Tibial nerve (tissue), 4 donors: ENCODE measurements around the gene HTRA2. TPM values are rescaled to one million over a fixed set of nuclear protein-coding genes. Genes with fewer than 3 reads are reported as not detected.
"Not testable (repeated sequence)": the region's sequence is repeated elsewhere in the genome, so short reads cannot be mapped to it uniquely, and the experiment has no call there.

Source experiments
- DNase-seq, 2 donors: peaks; one replicate each; pipeline ENCODE4 v3.0.0-alpha.2; 2019; ENCODE audit warnings: low spot score in 2 of 2
- H3K27ac ChIP-seq, 4 donors: fragments of 200-600 bp; sonication (generic) in 3 of 4; one replicate each; pipeline ENCODE4 v1.5.1; 2017 to 2019; ENCODE audit warnings: mild to moderate bottlenecking in 1 of 4
- H3K27me3 ChIP-seq, 2 donors: fragments of 200-600 bp; sonication (generic) in 1 of 2; one replicate each; pipeline versions ENCODE4 v1.5.1 to v1.6.0; 2017 to 2019
- H3K36me3 ChIP-seq, 3 donors: fragments of 200-600 bp; sonication (generic); one replicate each; pipeline ENCODE4 v1.5.1; 2018 to 2019
- H3K4me1 ChIP-seq, 4 donors: fragments of 200-600 bp; sonication (generic) in 3 of 4; one replicate each; pipeline ENCODE4 v1.5.1; 2017 to 2019
- H3K4me3 ChIP-seq, 4 donors: fragments of 200-600 bp; sonication (generic) in 3 of 4; one replicate each; pipeline ENCODE4 v1.5.1; 2017 to 2019; ENCODE audit warnings: mild to moderate bottlenecking in 1 of 4, moderate library complexity in 1 of 4
- H3K9me3 ChIP-seq, 4 donors: fragments of 200-600 bp; sonication (generic) in 3 of 4; one replicate each; pipeline ENCODE4 v1.5.1; 2017 to 2019
- EP300 ChIP-seq, 2 donors: sonication (generic); formaldehyde crosslinking; IDR thresholded peaks; one replicate each; pipeline ENCODE4 v1.6.1; 2017; ENCODE audit warnings: antibody characterized with exemption in 2 of 2, mild to moderate bottlenecking in 1 of 2
- POLR2A ChIP-seq, 2 donors: fragments of 450-650 bp; IDR thresholded peaks; one replicate each; pipeline ENCODE4 v1.6.1; 2017; ENCODE audit warnings: antibody characterized with exemption in 2 of 2, mild to moderate bottlenecking in 2 of 2, moderate library complexity in 2 of 2
- WGBS, 2 donors: methylation state at CpG; one replicate each; pipeline ENCODE4 v1.1.5; 2018; 5-methylcytosine and 5-hydroxymethylcytosine counted together
- total RNA-seq, 4 donors: library from RNA; depleted of rRNA; stranded (reverse); fragments of >200 nt; gene quantifications; one replicate each; pipeline ENCODE4 v1.1.0, GENCODE V29; 2016
- TF ChIP-seq, protein P1 (sequence below), 5 experiments: fragments of 200-600 bp in 3 of 5; fragments of 450-650 bp in 2 of 5; sonication (generic) in 3 of 5; IDR thresholded peaks; one replicate each; pipeline ENCODE4 v1.5.1; 2016 to 2019; ENCODE audit warnings: antibody characterized with exemption in 5 of 5, mild to moderate bottlenecking in 3 of 5, moderate library complexity in 2 of 5

Gene HTRA2
- total RNA-seq, result 10 to 100 TPM; 37.8 to 45.3 (median 42.5) TPM

- Histone ChIP-seq H3K27ac (peak within 1 kb of the TSS; percentile 72 to 90 (median 84)), H3K36me3 (peaks cover 0 to 72% (median 12%) of the 10 kb centered on the region in 3 donors), H3K4me1 (peaks cover 0 to 34% (median 19%) of the 10 kb centered on the region in 4 donors), H3K4me3 (peak within 1 kb of the TSS; percentile 63 to 96 (median 77)), H3K9me3 (no peaks in the 10 kb centered on the region), H3K27me3 (no peaks in the 10 kb centered on the region)
- 0 to 2% methylated on average over 44 to 68 of the region's 87 CpGs for WGBS, 2 donors
- DNase-seq, result peak; percentile 94 to 95
- TF ChIP-seq, protein P1, sequence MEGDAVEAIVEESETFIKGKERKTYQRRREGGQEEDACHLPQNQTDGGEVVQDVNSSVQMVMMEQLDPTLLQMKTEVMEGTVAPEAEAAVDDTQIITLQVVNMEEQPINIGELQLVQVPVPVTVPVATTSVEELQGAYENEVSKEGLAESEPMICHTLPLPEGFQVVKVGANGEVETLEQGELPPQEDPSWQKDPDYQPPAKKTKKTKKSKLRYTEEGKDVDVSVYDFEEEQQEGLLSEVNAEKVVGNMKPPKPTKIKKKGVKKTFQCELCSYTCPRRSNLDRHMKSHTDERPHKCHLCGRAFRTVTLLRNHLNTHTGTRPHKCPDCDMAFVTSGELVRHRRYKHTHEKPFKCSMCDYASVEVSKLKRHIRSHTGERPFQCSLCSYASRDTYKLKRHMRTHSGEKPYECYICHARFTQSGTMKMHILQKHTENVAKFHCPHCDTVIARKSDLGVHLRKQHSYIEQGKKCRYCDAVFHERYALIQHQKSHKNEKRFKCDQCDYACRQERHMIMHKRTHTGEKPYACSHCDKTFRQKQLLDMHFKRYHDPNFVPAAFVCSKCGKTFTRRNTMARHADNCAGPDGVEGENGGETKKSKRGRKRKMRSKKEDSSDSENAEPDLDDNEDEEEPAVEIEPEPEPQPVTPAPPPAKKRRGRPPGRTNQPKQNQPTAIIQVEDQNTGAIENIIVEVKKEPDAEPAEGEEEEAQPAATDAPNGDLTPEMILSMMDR (IDR thresholded peaks at IDR 0.05), result peak in 2 of 5 experiments; percentile 40 to 61
- TF ChIP-seq EP300 (IDR thresholded peaks at IDR 0.05), result peak; percentile 88 to 96
- peak; percentile 22 to 79 for TF ChIP-seq POLR2A (IDR thresholded peaks at IDR 0.05)
Measured at GRCh38 chr2:74529357-74530238, at the start of gene HTRA2, which contains the start of gene AUP1. HTRA2 (plus strand) TSS chr2:74529933; CDS start chr2:74530007, 74 bp downstream. AUP1 (minus strand) TSS chr2:74529706; CDS start chr2:74529629, 77 bp downstream.

DNA sequence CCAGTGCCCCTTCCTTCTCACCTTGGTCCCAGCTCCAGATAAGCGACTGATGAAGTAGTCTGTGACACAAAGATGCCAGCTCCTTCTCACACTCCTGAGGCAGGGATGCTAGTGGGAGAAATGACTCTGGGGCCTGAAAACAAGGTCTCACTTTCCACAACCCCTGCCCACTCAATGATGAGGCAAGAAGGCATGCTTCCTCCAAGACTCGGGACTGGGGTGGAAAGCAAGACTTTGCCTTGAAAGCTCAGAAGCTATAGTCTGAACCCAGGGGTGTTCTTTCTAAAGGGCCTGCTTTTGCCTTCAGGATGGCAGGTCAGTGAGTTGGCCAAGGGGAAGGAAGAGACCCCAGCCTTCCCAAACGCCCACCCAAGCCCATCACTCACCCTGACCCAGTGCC, 48.3 kb upstream of the HTRA2 start:
- Histone ChIP-seq H3K27me3 (no peaks in the 10 kb centered on the region), H3K4me1 (peaks cover 0 to 43% (median 25%) of the 10 kb centered on the region in 4 donors), H3K36me3 (peaks cover 0 to 57% (median 2%) of the 10 kb centered on the region in 3 donors), H3K27ac (peak overlapping the region in 2 of 4 donors; percentile 87 to 90), H3K4me3 (peak overlapping the region; percentile 72 to 91 (median 86)), H3K9me3 (no peaks in the 10 kb centered on the region)
- TF ChIP-seq EP300 (IDR thresholded peaks at IDR 0.05), result no peak
- TF ChIP-seq, protein P1 (IDR thresholded peaks at IDR 0.05), result no peak
- TF ChIP-seq POLR2A (IDR thresholded peaks at IDR 0.05), result no peak
- DNase-seq, result no peak
- WGBS, 2 donors, result 37 to 39% methylated on average over 3 of the region's 3 CpGs

DNA sequence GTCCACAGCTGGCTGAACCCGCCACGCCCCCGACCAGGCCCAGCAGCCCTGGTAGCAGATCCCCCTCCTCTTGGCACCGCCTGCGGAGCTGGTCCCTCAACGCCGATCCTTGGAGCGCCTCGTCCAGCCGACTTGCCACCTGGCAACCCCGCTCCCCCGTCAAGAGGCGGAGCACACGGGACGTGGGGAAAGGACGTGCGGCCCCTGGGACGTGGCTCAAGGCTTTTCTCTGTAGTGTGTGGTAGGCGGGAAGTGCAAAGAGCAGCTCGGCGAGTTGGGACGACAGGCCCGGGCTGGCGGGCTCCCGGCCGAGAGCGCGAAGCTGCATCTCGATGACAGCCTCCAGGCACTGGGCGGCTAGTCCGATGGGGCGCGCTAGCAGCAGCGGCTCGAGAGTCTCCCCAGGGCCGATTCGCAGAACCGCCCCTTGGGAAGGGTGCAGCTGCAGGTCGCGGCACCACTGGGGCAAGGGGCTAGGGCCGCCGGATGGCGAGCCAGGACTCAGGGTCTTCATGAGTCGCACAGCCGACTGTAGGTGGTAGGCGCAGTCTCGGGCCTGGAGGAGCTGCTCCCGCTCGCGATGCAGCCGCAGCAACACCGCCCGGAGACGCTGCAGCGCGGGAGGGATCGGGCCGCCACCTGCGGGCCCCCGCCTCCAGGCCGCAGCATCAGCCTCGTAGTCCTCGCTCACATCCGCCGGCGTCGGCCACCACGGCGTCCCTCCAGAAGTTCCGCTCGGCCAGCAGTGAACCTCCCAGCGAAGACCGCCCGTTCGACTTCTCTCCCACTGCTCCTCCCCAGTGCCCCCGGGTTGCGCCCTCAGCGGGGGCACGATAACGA, 47.6 kb upstream of the HTRA2 start:
- H3K4me1 ChIP-seq, result peaks cover 0 to 41% (median 25%) of the 10 kb centered on the region in 4 donors
- TF ChIP-seq, protein P1 (IDR thresholded peaks at IDR 0.05), result no peak
- TF ChIP-seq EP300 (IDR thresholded peaks at IDR 0.05) (no peak), POLR2A (IDR thresholded peaks at IDR 0.05) (no peak)
- DNase-seq, result no peak
- H3K27ac ChIP-seq, result peak overlapping the region; percentile 87 to 90 (median 89)
- no peaks in the 10 kb centered on the region for H3K9me3 ChIP-seq
- H3K27me3 ChIP-seq, result no peaks in the 10 kb centered on the region
- 2% methylated on average over 31 to 40 of the region's 80 CpGs for WGBS, 2 donors
- H3K4me3 ChIP-seq, result peak overlapping the region; percentile 72 to 91 (median 86)
- peaks cover 0 to 58% (median 2%) of the 10 kb centered on the region in 3 donors for H3K36me3 ChIP-seq

DNA sequence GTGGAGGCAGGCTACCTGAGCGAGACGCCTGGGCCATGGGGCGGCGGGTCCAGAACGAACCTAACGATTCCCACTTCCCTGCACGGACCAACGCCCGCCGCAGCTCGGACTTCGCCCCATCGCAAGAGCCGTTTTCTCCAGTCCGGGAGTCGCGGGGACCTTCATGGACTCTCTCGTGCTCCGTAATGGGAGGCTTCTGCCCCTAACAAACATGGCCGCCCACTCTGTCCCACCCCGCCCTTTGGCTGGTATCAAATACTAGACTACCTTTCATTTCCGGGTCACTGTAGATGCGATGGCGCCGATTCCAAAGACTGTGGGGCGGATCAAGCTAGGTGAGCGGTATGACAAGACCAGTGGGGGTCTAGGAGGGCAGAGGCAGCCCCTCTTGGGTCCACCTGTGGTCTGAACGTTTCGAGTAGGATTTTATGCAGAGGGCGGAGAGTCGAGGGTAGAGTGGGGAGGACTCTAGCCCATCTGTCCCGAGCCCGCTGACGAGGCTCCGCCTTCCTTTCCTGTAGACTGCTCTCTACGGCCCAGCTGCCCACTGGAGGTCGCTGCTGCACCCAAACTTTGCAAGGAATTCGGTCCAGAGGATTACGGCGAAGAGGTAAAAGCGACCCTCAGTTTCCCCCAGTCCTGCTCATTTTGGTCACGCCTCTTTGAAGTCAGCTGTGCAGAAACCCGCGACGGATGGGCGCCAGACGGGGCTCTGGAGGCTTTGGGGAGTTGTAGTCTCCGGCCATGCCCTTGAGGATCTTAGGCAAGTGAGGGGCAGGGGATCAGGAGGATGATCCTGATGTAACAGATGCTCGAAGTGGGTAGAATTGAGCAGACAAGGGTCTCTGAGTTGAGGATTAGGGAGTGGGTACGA, 46.7 kb upstream of the HTRA2 start, which contains the start of the genes CCDC142 and TTC31:
Gene CCDC142, minus strand, starts transcription at position 198 of the 874 bp plus-strand sequence. Its CDS starts 161 bp downstream, at position 37.
Gene TTC31, plus strand, starts transcription at position 281 of the 874 bp plus-strand sequence. Its CDS starts 15 bp downstream, at position 296.
- H3K4me1 ChIP-seq, result peaks cover 0 to 36% (median 25%) of the 10 kb centered on the region in 4 donors
- no peaks in the 10 kb centered on the region for H3K27me3 ChIP-seq
- H3K36me3 ChIP-seq, result peaks cover 0 to 58% (median 2%) of the 10 kb centered on the region in 3 donors
- peak within 1 kb of the TSS; percentile 87 to 90 (median 89) for H3K27ac ChIP-seq
- peak; percentile 95 to 98 for DNase-seq
- peak within 1 kb of the TSS; percentile 72 to 91 (median 86) for H3K4me3 ChIP-seq
- no peaks in the 10 kb centered on the region for H3K9me3 ChIP-seq
- 0% methylated on average over 46 to 48 of the region's 50 CpGs for WGBS, 2 donors
- TF ChIP-seq EP300 (IDR thresholded peaks at IDR 0.05), result peak; percentile 69 to 97
- TF ChIP-seq, protein P1 (IDR thresholded peaks at IDR 0.05), result peak; percentile 79 to 95 (median 91)
- TF ChIP-seq POLR2A (IDR thresholded peaks at IDR 0.05), result peak in 1 of 2 donors; percentile 35

- not testable (repeated sequence) for H3K27me3 ChIP-seq, DNase-seq, H3K9me3 ChIP-seq
- Histone ChIP-seq H3K4me3 (peak overlapping the region; percentile 72 to 91 (median 86)), H3K4me1 (peaks cover 0 to 36% (median 25%) of the 10 kb centered on the region in 4 donors), H3K27ac (peak overlapping the region; percentile 87 to 90 (median 89)), H3K36me3 (peaks cover 0 to 59% (median 2%) of the 10 kb centered on the region in 3 donors)
- 82 to 84% methylated on average over 19 of the region's 19 CpGs for WGBS, 2 donors
Measured at GRCh38 chr2:74483675-74484164, 46.0 kb upstream of the HTRA2 start.
